CD4-positive, alpha-beta T cell (primary cell): ENCODE measurements around the gene VPS13A. TPM values are rescaled to one million over a fixed set of nuclear protein-coding genes. Genes with fewer than 3 reads are reported as not detected.

ENCODE experiments used
- ATAC-seq: fragments of 200-7000 bp; cut with Tn5 transposase; one replicate; pipeline ENCODE4 v1.10.0; 2022; ENCODE audit warnings: mild to moderate bottlenecking; ENCODE audit not compliant: poor library complexity
- CTCF ChIA-PET: fragments of 350-600 bp; sonication (Branson Sonifier 250); formaldehyde crosslinking; loops from one replicate; lab custom pipeline; 2021; ENCODE audit warnings: antibody characterized with exemption, inconsistent platforms; lab: Charles Lee
- POLR2A ChIA-PET: fragments of 350-600 bp; sonication (Branson Sonifier 250); formaldehyde crosslinking; loops from one replicate; lab custom pipeline; 2021; ENCODE audit warnings: antibody characterized with exemption, inconsistent platforms; lab: Charles Lee
- DNase-seq, 14 experiments: peaks; one replicate each; pipeline ENCODE4 v3.0.0-alpha.2; 2013 to 2020; ENCODE audit warnings: mixed read lengths in 2 of 14
- H3K27ac ChIP-seq, 2 donors: one replicate each; pipeline versions ENCODE4 v1.5.1 to v1.7.0; 2013; ENCODE audit warnings: low read length in 2 of 2, low read depth in 1 of 2, mild to moderate bottlenecking in 1 of 2
- H3K27me3 ChIP-seq, 2 experiments: 1 replicate in 1 of 2; 2 replicates in 1 of 2; pipeline versions ENCODE4 v1.6.1 to v1.7.0; 2013; ENCODE audit warnings: low read length in 2 of 2, control low read depth in 1 of 2, mild to moderate bottlenecking in 1 of 2, moderate library complexity in 1 of 2; ENCODE audit not compliant: insufficient read depth in 2 of 2, control insufficient read depth in 1 of 2
- H3K36me3 ChIP-seq: one replicate; pipeline ENCODE4 v1.6.1; 2013; ENCODE audit warnings: low read length, control low read depth; ENCODE audit not compliant: insufficient read depth
- H3K4me1 ChIP-seq: one replicate; pipeline ENCODE4 v1.6.1; 2013; ENCODE audit warnings: low read length, control low read depth; ENCODE audit not compliant: insufficient read depth
- H3K4me3 ChIP-seq: one replicate; pipeline ENCODE4 v1.5.1; 2013; ENCODE audit warnings: mild to moderate bottlenecking, low read length, moderate library complexity
- H3K9me3 ChIP-seq, 2 experiments: 1 replicate in 1 of 2; 2 replicates in 1 of 2; pipeline versions ENCODE4 v1.6.1 to v1.7.0; 2013; ENCODE audit warnings: low read length in 2 of 2, mild to moderate bottlenecking in 2 of 2, control low read depth in 1 of 2, moderate library complexity in 1 of 2; ENCODE audit not compliant: control insufficient read depth in 1 of 2, insufficient read depth in 1 of 2
- H3K27ac Mint-ChIP-seq: one replicate; pipeline ENCODE4 v1.8.0; 2020; ENCODE audit warnings: mixed read lengths
- H3K27me3 Mint-ChIP-seq: one replicate; pipeline ENCODE4 v1.8.0; 2021; ENCODE audit warnings: mixed read lengths
- H3K36me3 Mint-ChIP-seq: one replicate; pipeline ENCODE4 v1.8.0; 2021; ENCODE audit warnings: low read depth, mixed read lengths
- H3K4me1 Mint-ChIP-seq: one replicate; pipeline ENCODE4 v1.8.0; 2021; ENCODE audit warnings: low read depth, mixed read lengths
- H3K4me3 Mint-ChIP-seq: one replicate; pipeline ENCODE4 v1.8.0; 2020; ENCODE audit warnings: mild to moderate bottlenecking, mixed read lengths
- H3K9me3 Mint-ChIP-seq: one replicate; pipeline ENCODE4 v1.8.0; 2020; ENCODE audit warnings: mixed read lengths
- intact Hi-C, 2 experiments: fragments of 100-400 bp; cut with DNase I in 1 of 2; cut with micrococcal nuclease in 1 of 2; formaldehyde crosslinking; loops; one replicate each; pipeline versions ENCODE4 v1.15.1 to v1.9.0; 2023 to 2025; cut with DNase I, micrococcal nuclease
- total RNA-seq, 174 experiments: library from RNA in 2 of 174; stranded (reverse) in 2 of 174; gene quantifications; one replicate each; pipeline ENCODE4 v1.2.3 and lab custom pipeline; 2021 to 2026
- TF ChIP-seq, protein P1 (sequence below): fragments of 200-600 bp; IDR thresholded peaks from one replicate; pipeline ENCODE4 v1.8.0; 2022; ENCODE audit warnings: antibody characterized with exemption, mild to moderate bottlenecking

Gene VPS13A
- total RNA-seq, 2 experiments from 2014 or later, result 37.3 to 41.1 TPM

DNA sequence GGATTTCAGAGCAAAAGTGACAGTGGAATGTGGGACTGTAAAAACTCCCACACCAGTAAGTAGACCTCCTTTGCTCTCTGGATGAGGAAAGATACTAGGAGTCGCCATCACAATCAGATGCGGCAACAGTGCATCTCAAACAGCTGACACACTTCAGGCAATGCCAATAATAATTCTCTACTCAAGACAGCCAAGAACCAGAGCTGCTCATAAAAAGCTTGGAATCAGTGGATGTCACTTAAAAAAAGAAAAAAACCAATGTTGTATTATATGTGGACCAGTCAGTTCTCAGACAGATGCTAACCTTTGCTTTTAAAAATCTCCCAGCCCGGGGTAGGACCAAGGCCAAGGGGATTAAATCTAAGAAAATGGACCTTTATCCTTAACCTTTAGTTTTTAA, 285.8 kb downstream of the VPS13A start:
- DNase-seq (no peak), ATAC-seq (no peak)
- Histone ChIP-seq H3K36me3 (no peaks in the 10 kb centered on the region), H3K9me3 (no peaks in the 10 kb centered on the region), H3K4me1 (no peaks in the 10 kb centered on the region), H3K27ac (no peak overlapping the region), H3K4me3 (no peak overlapping the region), H3K27me3 (peaks cover 0 to 3% of the 10 kb centered on the region in 2 experiments)
- POLR2A ChIA-PET, result no interaction called here
- TF ChIP-seq, protein P1, sequence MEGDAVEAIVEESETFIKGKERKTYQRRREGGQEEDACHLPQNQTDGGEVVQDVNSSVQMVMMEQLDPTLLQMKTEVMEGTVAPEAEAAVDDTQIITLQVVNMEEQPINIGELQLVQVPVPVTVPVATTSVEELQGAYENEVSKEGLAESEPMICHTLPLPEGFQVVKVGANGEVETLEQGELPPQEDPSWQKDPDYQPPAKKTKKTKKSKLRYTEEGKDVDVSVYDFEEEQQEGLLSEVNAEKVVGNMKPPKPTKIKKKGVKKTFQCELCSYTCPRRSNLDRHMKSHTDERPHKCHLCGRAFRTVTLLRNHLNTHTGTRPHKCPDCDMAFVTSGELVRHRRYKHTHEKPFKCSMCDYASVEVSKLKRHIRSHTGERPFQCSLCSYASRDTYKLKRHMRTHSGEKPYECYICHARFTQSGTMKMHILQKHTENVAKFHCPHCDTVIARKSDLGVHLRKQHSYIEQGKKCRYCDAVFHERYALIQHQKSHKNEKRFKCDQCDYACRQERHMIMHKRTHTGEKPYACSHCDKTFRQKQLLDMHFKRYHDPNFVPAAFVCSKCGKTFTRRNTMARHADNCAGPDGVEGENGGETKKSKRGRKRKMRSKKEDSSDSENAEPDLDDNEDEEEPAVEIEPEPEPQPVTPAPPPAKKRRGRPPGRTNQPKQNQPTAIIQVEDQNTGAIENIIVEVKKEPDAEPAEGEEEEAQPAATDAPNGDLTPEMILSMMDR, result no peak
- Mint-ChIP-seq H3K4me3 (no peak overlapping the region), H3K36me3 (no peaks in the 10 kb centered on the region), H3K4me1 (peaks cover 1% of the 10 kb centered on the region), H3K27me3 (no peaks in the 10 kb centered on the region), H3K27ac (no peak overlapping the region), H3K9me3 (no peaks in the 10 kb centered on the region)
- CTCF ChIA-PET, result no interaction called here
- intact Hi-C loops, result no loop called here

DNA sequence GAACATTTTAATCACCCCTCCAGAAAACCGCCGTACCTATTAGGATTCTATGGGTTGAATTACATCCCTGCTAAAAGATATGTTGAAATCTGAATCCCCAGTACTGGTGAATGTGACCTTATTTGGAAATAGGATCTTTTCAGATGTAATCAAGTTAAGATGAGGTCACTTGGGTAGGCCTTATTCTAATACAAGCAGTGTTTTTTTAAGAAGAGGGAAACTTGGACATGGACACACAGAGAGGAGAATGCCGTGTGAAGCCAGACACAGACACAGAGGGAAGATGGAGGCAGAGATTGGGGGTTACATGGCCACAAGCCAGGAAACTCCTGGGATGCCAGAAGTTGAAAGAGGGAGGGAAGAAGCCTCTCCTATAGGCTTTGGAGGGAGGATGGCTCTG, 287.3 kb downstream of the VPS13A start:
- Histone ChIP-seq H3K4me1 (no peaks in the 10 kb centered on the region), H3K27ac (no peak overlapping the region), H3K4me3 (no peak overlapping the region), H3K36me3 (no peaks in the 10 kb centered on the region), H3K9me3 (no peaks in the 10 kb centered on the region), H3K27me3 (peaks cover 0 to 6% of the 10 kb centered on the region in 2 experiments)
- H3K36me3 Mint-ChIP-seq, result no peaks in the 10 kb centered on the region
- ChIA-PET POLR2A (no interaction called here), CTCF (interaction anchor here (0.8 kb wide), 1 partner anchor 8 kb away, joined by 3 read pairs; no protein-coding TSS in a partner anchor)
- intact Hi-C loops, result no loop called here
- H3K27me3 Mint-ChIP-seq, result no peaks in the 10 kb centered on the region
- no peak overlapping the region for H3K4me3 Mint-ChIP-seq
- no peaks in the 10 kb centered on the region for H3K4me1 Mint-ChIP-seq
- ATAC-seq, result no peak
- no peaks in the 10 kb centered on the region for H3K9me3 Mint-ChIP-seq
- TF ChIP-seq, protein P1, result no peak
- no peak for DNase-seq
- no peak overlapping the region for H3K27ac Mint-ChIP-seq

DNA sequence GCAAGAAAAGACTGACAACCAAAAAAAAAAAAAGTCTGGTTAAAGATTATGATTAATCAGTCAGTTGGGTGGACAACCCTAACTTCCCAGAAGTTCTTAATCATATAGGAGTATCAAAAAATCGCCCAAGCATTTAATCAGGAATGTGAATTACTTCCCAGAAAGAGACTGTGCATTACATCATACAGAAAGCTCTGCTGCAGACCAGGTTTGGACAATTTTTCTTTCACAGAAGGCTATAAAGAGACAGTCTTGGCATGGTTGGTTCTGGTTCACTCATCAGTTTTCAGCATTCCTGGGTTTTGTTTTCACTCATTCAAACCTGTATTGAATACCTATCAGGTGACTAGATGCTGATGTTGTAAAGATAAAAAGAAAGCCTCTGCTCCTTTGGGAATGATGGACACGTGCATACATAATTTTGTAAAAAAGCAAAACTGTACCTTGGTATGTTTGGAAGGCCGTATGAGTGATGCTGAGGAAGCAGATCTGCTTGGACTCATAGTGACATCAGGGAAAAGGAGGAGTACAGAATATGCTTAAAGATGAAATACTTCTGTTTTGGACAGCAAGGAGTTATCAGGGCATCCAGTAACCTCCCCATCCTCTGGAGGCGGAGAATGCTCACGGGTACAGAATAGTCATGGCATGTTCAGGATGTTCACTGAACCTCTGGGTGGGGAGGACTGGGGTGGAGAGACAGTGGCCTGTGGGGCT, 292.3 kb downstream of the VPS13A start:
- Histone ChIP-seq H3K4me3 (no peak overlapping the region), H3K36me3 (no peaks in the 10 kb centered on the region), H3K9me3 (peaks cover 0 to 3% of the 10 kb centered on the region in 2 experiments), H3K4me1 (no peaks in the 10 kb centered on the region), H3K27me3 (peaks cover 0 to 6% of the 10 kb centered on the region in 2 experiments), H3K27ac (no peak overlapping the region)
- H3K27ac Mint-ChIP-seq, result no peak overlapping the region
- DNase-seq (no peak), ATAC-seq (no peak)
- no peaks in the 10 kb centered on the region for H3K4me1 Mint-ChIP-seq
- no peaks in the 10 kb centered on the region for H3K36me3 Mint-ChIP-seq
- intact Hi-C loops, result no loop called here
- no peak overlapping the region for H3K4me3 Mint-ChIP-seq
- POLR2A ChIA-PET, result no interaction called here
- CTCF ChIA-PET, result interaction anchor here (1.1 kb wide), 1 partner anchor 13 kb away, joined by 4 read pairs; no protein-coding TSS in a partner anchor
- H3K9me3 Mint-ChIP-seq, result no peaks in the 10 kb centered on the region
- TF ChIP-seq, protein P1, result no peak
- no peaks in the 10 kb centered on the region for H3K27me3 Mint-ChIP-seq

Other genes starting within 250 kb of the VPS13A start
- gene FOXB2, start 157.9 kb upstream of the VPS13A start, total RNA-seq, result not detected